Naive B cell (primary cell): ENCODE data around the gene RET. TPM values are rescaled to one million over a fixed set of nuclear protein-coding genes. Genes with fewer than 3 reads are reported as not detected.

ENCODE experiments used
- ATAC-seq, 2 donors: fragments of 150-1000 bp; cut with Tn5 transposase; 2 replicates each; pipeline ENCODE4 v1.10.0; 2021; ENCODE audit warnings: low read depth in 2 of 2, mild to moderate bottlenecking in 2 of 2, moderate library complexity in 2 of 2
- DNase-seq: peaks from one replicate; pipeline ENCODE4 v3.0.0; 2022
- H3K27ac Mint-ChIP-seq, 6 donors: one replicate each; pipeline ENCODE4 v1.8.0; 2020 to 2022; ENCODE audit warnings: mild to moderate bottlenecking in 6 of 6, mixed read lengths in 6 of 6, moderate library complexity in 5 of 6, inconsistent platforms in 2 of 6
- H3K27me3 Mint-ChIP-seq, 3 donors: one replicate each; pipeline ENCODE4 v1.8.0; 2021 to 2022; ENCODE audit warnings: mixed read lengths in 3 of 3, mild to moderate bottlenecking in 1 of 3
- H3K36me3 Mint-ChIP-seq, 2 donors: one replicate each; pipeline ENCODE4 v1.8.0; 2020 to 2022; ENCODE audit warnings: mixed read lengths in 2 of 2, inconsistent platforms in 1 of 2, mild to moderate bottlenecking in 1 of 2
- H3K4me1 Mint-ChIP-seq, 3 donors: one replicate each; pipeline ENCODE4 v1.8.0; 2020 to 2022; ENCODE audit warnings: mixed read lengths in 3 of 3, inconsistent platforms in 1 of 3, mild to moderate bottlenecking in 1 of 3, moderate library complexity in 1 of 3
- H3K4me3 Mint-ChIP-seq, 8 donors: one replicate each; pipeline ENCODE4 v1.8.0; 2020 to 2022; ENCODE audit warnings: mild to moderate bottlenecking in 8 of 8, mixed read lengths in 8 of 8, moderate library complexity in 8 of 8, inconsistent platforms in 2 of 8
- H3K9me3 Mint-ChIP-seq, 7 donors: one replicate each; pipeline ENCODE4 v1.8.0; 2020 to 2022; ENCODE audit warnings: mixed read lengths in 7 of 7, mild to moderate bottlenecking in 5 of 7, inconsistent platforms in 2 of 7, moderate library complexity in 1 of 7
- polyA plus RNA-seq, 6 donors: library from polyadenylated mRNA; unstranded; fragments of 300-500 nt; fragmentation: Illumina TruSeq; gene quantifications; one replicate each; pipeline ENCODE4 v1.2.3, GENCODE V29; 2021; ENCODE audit warnings: low read depth in 6 of 6

The RET gene
- polyA plus RNA-seq, 6 donors from 2014 or later = not detected

DNA sequence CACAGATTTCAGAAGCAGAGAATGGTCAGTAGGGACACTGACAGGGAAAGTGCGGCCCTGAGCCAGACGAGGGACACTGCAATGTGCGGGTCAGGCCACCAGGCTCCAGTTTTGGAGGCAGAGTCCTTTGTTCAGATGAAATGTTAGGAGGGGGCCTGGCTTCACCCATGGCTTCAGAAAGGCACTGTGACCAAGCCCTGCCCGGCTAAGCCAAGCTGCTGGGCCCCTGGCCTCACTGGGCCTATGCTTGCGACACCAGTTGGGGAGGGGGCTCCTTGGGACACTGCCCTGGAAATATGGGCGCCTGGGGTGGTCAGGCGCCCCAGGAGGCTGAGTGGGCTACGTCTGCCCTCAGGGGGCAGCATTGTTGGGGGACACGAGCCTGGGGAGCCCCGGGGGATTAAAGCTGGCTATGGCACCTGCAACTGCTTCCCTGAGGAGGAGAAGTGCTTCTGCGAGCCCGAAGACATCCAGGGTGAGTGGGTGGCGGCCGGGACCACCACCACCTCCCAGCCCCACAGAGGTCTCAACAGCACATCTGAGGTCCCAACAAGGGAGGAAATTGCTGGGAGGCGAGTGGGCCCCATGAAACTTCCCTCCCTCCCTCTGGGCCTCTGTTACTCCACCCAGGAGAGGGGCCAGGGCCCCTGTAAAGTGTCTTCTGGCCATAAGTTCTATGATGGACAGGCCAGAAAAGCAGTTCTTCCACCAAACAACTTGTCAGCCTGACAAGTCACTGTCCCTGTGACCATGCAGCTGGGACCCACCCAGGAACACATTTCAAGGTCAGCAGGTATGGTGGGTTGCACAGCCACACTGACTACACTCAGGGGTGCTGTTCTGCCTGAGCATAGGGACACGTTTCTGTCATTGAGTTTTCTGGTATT lies 36.6 kb downstream of the RET start:
- H3K4me3 Mint-ChIP-seq = peak overlapping the region in 1 of 8 donors; percentile 22
- H3K27ac Mint-ChIP-seq = no peak overlapping the region
- DNase-seq = no peak
- ATAC-seq = no peak
- no peaks in the 10 kb centered on the region for H3K9me3 Mint-ChIP-seq
- no peaks in the 10 kb centered on the region for H3K36me3 Mint-ChIP-seq
- H3K4me1 Mint-ChIP-seq = no peaks in the 10 kb centered on the region
- no peaks in the 10 kb centered on the region for H3K27me3 Mint-ChIP-seq

DNA sequence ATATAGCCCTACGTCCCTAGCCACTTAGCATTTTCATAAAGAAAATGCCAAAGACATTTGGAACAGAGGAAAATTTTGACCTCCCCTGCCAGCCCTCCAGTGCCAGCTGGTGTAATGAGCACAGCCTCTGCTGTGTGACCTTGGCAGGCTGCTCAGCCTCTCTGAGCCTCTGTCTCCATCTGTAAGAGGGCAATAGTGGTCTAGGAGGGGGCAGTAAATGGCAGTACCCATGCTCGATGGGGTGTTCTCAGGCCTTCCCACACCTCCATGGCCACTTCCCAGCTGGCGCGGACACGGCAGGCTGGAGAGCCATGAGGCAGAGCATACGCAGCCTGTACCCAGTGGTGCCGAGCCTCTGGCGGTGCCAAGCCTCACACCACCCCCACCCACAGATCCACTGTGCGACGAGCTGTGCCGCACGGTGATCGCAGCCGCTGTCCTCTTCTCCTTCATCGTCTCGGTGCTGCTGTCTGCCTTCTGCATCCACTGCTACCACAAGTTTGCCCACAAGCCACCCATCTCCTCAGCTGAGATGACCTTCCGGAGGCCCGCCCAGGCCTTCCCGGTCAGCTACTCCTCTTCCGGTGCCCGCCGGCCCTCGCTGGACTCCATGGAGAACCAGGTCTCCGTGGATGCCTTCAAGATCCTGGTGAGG lies 37.3 kb downstream of the RET start:
- peak overlapping the region in 1 of 6 donors; percentile 87 for H3K27ac Mint-ChIP-seq
- DNase-seq = no peak
- ATAC-seq = no peak
- no peaks in the 10 kb centered on the region for H3K27me3 Mint-ChIP-seq
- no peaks in the 10 kb centered on the region for H3K9me3 Mint-ChIP-seq
- H3K36me3 Mint-ChIP-seq = no peaks in the 10 kb centered on the region
- H3K4me1 Mint-ChIP-seq = peaks cover 0 to 4% (median 0%) of the 10 kb centered on the region in 3 donors
- peak overlapping the region in 1 of 8 donors; percentile 12 for H3K4me3 Mint-ChIP-seq

DNA sequence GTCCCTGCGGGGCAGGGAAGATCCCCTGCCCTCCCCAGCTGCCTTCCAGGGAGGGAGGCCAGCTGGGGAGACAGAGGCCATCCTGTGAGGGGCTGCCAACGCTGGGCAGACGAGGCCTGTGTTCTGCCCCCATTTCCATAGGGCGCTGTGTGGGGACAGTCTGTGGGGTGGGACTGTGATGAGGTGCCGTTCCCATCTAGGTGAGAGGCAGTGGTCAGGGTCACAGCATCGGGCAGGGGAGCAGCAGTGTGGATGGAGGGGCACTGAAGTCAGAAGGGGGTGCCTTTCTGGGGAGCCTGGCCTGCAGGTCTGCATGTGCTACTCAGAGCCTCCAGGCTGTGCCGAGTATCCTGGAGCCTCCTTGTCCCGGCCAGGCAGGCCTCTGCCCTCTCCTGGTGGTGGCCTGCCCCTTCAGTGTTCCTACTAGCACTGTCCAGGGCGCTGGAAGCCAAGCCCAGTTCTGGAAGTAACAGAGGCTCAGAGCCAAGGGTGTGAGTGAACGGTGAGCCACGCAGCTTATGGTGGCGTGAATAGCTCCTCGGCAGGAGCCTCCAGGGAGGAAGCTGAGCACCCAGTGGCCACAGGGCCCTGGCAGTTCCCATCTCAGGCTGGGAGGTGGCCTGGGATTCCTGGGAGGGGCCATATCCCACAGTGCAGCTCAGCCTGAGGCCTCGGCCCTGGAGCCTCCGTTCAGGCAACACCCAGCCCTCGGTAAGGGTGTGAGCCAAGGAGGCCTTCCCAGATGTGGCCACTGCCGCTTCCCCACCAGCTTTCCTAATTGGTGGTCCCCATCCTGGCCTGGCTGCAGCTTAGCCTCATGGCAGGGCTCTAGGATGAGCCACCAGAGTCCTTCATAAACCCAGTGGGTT lies 38.1 kb downstream of the RET start:
- Mint-ChIP-seq H3K9me3 (no peaks in the 10 kb centered on the region), H3K36me3 (no peaks in the 10 kb centered on the region), H3K4me1 (peaks cover 0 to 4% (median under 1%) of the 10 kb centered on the region in 3 donors), H3K27me3 (no peaks in the 10 kb centered on the region), H3K4me3 (peak overlapping the region in 1 of 8 donors; percentile 12), H3K27ac (peak overlapping the region in 1 of 6 donors; percentile 87)
- DNase-seq = no peak
- no peak for ATAC-seq

DNA sequence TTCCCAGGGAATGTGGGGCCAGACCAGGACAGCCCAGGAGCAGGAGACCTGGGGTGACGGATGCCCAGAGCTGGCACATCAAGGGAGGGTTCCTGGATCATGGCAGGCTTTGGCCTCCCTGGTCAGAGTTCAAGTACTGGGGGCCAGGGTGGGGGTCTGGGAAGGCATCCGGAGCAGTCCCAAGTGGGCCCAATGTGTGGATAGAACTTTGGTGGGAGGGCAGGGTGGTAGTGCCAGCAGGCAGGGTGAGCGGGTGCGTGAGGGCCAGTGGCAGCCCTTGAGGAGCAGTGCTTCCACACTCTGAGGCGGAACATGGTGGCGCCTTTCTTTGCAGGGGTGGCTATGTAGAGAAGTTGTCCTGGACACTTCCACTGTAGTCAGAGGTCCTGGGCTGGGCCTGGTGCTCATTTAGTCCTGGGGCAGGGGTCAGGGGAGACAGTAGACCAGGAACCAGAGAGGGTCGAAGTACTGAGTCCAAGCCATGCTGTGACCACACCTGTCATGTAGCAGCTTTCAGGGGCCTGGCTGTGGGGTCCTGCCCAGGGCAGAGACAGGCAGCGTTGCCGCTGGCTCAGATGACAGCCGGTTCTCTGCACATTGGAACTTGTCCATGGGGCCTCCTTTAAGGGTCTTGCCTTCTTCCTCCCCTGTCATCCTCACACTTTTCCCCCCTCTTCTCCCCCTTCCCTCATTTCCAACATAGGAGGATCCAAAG lies 39.2 kb downstream of the RET start:
- Mint-ChIP-seq H3K4me3 (no peak overlapping the region), H3K27ac (no peak overlapping the region), H3K4me1 (peaks cover 10 to 12% (median 11%) of the 10 kb centered on the region in 3 donors), H3K9me3 (no peaks in the 10 kb centered on the region), H3K36me3 (no peaks in the 10 kb centered on the region), H3K27me3 (no peaks in the 10 kb centered on the region)
- DNase-seq = no peak
- ATAC-seq = no peak

DNA sequence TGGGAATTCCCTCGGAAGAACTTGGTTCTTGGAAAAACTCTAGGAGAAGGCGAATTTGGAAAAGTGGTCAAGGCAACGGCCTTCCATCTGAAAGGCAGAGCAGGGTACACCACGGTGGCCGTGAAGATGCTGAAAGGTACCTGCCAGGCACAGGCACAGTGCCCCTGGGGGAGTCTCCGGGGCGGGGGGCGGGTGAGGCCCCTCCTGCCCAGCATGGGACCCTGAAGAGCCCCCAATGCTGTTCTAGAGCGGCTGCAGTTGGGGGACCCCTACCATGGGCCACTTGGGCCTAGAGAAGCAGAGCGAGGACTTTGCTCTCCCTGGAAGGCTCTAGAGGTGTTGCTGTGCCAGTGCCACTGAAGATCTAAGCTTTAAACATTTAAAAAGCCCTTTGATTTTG lies 39.7 kb downstream of the RET start:
- no peak for ATAC-seq
- H3K27ac Mint-ChIP-seq = no peak overlapping the region
- H3K9me3 Mint-ChIP-seq = no peaks in the 10 kb centered on the region
- no peak overlapping the region for H3K4me3 Mint-ChIP-seq
- H3K27me3 Mint-ChIP-seq = no peaks in the 10 kb centered on the region
- no peaks in the 10 kb centered on the region for H3K36me3 Mint-ChIP-seq
- peaks cover 15 to 18% (median 16%) of the 10 kb centered on the region in 3 donors for H3K4me1 Mint-ChIP-seq
- DNase-seq = no peak

DNA sequence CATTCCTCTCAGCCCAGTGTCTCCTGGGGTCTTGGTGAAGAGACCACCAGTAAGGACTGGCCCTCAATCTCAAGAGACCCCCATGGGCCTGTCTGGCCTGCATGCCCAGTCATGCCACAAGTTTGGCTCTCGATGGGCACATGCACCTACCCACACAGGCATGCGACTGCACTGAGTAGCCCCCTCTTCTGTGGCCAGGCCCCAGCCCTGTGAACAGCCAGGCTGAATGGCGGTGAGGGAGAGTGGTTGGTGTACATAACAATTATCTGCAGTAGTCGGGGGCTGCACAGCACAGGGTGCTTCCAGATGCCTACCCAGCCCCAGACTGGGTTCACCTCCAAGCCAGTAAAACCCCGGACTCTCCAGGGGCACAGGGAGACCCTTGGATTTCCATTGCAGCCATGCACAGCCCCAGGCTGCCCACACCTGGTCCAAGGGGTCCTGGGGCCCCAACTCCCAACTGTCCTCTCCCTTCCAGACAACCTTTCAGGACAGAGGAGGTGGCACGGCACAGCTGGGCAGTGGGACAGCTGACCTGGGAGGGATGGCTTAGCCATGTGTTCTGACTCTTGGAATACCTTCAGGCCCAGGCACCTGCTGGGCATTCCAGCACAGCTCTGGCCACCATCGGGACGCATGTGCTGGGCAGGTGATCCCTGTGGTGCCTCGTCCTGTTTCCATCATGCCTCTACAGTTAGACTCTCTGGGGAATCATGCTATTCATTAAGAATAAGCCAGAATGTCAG lies 40.3 kb downstream of the RET start:
- peak overlapping the region in 3 of 6 donors; percentile 8 to 69 (median 44) for H3K27ac Mint-ChIP-seq
- peaks cover 21 to 22% (median 22%) of the 10 kb centered on the region in 3 donors for H3K4me1 Mint-ChIP-seq
- no peak for DNase-seq
- H3K9me3 Mint-ChIP-seq = no peaks in the 10 kb centered on the region
- H3K4me3 Mint-ChIP-seq = no peak overlapping the region
- H3K36me3 Mint-ChIP-seq = no peaks in the 10 kb centered on the region
- no peak for ATAC-seq
- no peaks in the 10 kb centered on the region for H3K27me3 Mint-ChIP-seq

DNA sequence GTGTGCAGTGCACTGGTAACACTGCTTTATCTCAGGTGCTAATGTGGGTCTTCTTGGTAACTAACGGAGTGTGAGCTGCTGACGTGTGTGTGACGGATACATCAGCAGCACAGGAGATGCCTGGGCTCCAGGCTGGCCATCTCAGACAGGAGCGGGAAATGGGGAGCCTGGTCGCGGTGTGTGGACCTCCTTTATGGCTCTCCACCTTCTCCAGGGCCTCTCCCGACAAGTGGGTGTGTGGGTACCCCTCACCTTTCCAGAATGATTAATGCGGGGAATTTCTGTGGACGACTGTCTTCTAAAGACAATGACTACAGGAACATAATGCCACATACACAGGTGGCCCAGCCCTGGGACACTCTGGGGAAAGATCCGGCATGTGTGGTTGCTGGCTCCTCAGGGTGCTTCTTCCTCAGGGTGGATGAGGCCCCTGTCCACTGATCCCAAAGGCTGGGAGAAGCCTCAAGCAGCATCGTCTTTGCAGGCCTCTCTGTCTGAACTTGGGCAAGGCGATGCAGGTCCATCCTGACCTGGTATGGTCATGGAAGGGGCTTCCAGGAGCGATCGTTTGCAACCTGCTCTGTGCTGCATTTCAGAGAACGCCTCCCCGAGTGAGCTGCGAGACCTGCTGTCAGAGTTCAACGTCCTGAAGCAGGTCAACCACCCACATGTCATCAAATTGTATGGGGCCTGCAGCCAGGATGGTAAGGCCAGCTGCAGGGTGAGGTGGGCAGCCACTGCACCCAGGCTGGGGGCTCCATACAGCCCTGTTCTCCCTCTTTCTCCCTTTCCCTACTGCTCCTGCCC lies 41.1 kb downstream of the RET start:
- ATAC-seq (no peak), DNase-seq (no peak)
- Mint-ChIP-seq H3K27me3 (no peaks in the 10 kb centered on the region), H3K9me3 (no peaks in the 10 kb centered on the region), H3K27ac (peak overlapping the region in 3 of 6 donors; percentile 8 to 69 (median 44)), H3K36me3 (no peaks in the 10 kb centered on the region), H3K4me1 (peaks cover 22 to 25% (median 22%) of the 10 kb centered on the region in 3 donors), H3K4me3 (no peak overlapping the region)

DNA sequence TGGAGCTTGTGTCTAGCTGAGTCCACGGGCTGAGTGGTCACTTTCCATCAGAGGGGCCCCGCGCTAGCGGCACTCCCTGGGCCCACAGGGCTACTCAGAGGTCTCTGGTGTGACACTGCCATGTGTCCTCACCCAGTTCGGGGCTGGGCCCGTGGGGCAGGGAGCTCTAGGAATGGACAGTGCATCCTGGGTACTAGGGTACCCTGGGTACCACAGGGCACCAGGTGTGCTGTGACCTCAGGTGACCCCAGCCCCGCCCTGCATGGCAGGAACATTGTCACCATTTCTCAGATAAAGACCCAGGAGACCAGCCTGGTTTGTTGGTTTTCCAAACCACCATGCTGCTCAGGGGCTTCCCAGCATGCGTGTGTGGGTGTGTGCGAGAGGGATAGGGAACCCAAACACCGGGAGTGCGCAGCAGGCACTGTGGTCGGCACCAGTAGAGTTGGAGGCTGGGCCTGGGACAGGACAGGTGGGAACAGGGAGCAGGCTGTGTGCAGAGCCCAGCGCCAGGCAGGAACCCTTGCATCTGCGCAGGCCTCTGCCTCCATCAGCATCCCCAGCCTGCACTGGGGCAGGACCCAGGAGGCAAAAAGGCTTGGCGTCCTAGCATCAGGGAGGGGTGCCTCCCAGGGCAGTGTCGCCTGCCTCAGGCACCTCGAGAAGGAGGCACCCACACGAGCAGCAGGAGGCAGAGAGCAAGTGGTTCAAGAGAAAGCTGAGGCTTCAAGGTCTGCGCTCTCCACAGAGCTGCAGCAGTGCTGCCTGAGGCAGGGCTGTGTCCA lies 42.0 kb downstream of the RET start:
- peaks cover 23 to 25% (median 24%) of the 10 kb centered on the region in 3 donors for H3K4me1 Mint-ChIP-seq
- no peak for ATAC-seq
- H3K9me3 Mint-ChIP-seq = no peaks in the 10 kb centered on the region
- no peaks in the 10 kb centered on the region for H3K27me3 Mint-ChIP-seq
- H3K27ac Mint-ChIP-seq = peak overlapping the region in 3 of 6 donors; percentile 59 to 93 (median 83)
- no peak for DNase-seq
- no peak overlapping the region for H3K4me3 Mint-ChIP-seq
- no peaks in the 10 kb centered on the region for H3K36me3 Mint-ChIP-seq

DNA sequence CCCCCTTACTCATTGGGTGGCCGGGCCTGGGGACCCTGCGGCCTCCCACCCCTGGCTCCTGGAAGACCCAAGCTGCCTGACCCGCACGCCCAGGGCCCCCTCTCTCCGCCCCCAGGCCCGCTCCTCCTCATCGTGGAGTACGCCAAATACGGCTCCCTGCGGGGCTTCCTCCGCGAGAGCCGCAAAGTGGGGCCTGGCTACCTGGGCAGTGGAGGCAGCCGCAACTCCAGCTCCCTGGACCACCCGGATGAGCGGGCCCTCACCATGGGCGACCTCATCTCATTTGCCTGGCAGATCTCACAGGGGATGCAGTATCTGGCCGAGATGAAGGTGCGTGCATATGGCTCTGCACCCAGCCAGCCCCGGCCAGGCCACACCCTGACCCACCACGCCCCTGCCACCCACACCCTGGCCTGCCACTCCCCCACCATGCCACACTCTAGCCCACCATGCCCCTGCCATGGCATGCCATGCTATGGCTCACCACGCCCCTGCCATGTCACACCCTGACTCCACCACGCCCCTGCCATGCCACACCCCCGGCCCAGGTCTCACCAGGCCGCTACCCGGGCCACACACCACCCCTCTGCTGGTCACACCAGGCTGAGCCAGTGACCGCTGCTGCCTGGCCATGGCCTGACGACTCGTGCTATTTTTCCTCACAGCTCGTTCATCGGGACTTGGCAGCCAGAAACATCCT lies 42.7 kb downstream of the RET start:
- Mint-ChIP-seq H3K9me3 (no peaks in the 10 kb centered on the region), H3K36me3 (no peaks in the 10 kb centered on the region), H3K27ac (peak overlapping the region in 4 of 6 donors; percentile 47 to 78 (median 67)), H3K4me3 (no peak overlapping the region), H3K4me1 (peaks cover 25 to 27% (median 26%) of the 10 kb centered on the region in 3 donors), H3K27me3 (no peaks in the 10 kb centered on the region)
- ATAC-seq (no peak), DNase-seq (no peak)

DNA sequence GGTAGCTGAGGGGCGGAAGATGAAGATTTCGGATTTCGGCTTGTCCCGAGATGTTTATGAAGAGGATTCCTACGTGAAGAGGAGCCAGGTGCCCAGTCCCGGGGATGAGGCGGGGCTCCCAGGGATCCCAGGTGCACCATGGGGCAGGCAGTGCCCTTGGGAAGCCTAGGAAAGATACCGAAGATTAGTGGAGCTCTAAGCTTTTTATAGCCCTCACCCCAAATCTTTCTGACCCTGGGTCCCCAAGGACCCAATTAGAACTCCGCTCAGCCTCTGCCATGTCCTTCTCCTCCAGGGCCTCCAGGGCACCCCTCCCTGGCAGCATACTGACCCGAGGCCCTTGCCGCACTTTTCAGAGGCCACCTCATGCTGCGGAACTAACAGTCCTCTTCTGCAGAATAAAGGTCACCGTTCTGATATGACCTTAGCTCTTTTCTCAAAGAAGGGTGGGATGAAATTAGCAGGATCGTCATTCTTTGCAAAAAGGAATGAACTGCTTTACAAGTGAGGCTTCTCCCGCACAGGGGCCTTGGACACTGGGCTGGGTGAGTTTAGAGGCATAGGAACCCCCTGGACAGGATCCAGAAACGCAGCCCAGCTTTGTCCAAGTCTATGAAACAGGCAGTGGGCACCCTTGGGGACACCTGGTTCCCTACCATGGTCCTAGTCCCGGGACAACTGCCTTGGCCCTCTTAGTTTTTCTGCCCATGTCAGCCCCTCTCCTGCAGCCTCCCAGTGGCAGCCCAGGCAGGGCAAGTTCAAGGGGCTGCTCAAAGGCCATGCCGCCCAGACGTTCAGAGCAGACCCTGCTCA lies 43.5 kb downstream of the RET start:
- H3K4me1 Mint-ChIP-seq = peaks cover 25 to 27% (median 26%) of the 10 kb centered on the region in 3 donors
- peak overlapping the region in 4 of 8 donors; percentile 45 to 74 (median 64) for H3K4me3 Mint-ChIP-seq

More for the DNA sequence above, 43.5 kb downstream of the RET start:
- Mint-ChIP-seq H3K27ac (peak overlapping the region; percentile 78 to 94 (median 92)), H3K27me3 (no peaks in the 10 kb centered on the region), H3K9me3 (no peaks in the 10 kb centered on the region), H3K36me3 (no peaks in the 10 kb centered on the region)
- DNase-seq (no peak), ATAC-seq (no peak)
